ENCODE measurements around the gene HECW1.

The HECW1 gene

GRCh38 chr7:43437001-43437400 lies 324.6 kb downstream of the HECW1 start:
- no peak for DNase-seq (ENCODE audit: low spot score)

- DNase-seq (ENCODE audit: low spot score), result no peak
Observed at GRCh38 chr7:43438897-43439479, 326.5 kb downstream of the HECW1 start.

- DNase-seq (ENCODE audit: low spot score), result peak; percentile 73
Observed at GRCh38 chr7:43439631-43440401, 327.4 kb downstream of the HECW1 start.

- DNase-seq (ENCODE audit: low spot score), result no peak
Observed at GRCh38 chr7:43441231-43442130, 329.0 kb downstream of the HECW1 start.

- no peak for DNase-seq (ENCODE audit: low spot score)
Observed at GRCh38 chr7:43443381-43443780, 330.9 kb downstream of the HECW1 start.

- no peak for DNase-seq (ENCODE audit: low spot score)
Observed at GRCh38 chr7:43444711-43445578, 332.5 kb downstream of the HECW1 start.

- DNase-seq (ENCODE audit: low spot score), result no peak
Observed at GRCh38 chr7:43449577-43449976, 337.1 kb downstream of the HECW1 start.

- DNase-seq (ENCODE audit: low spot score), result no peak
Observed at GRCh38 chr7:43450894-43451293, 338.4 kb downstream of the HECW1 start.

GRCh38 chr7:43454936-43455518 lies 342.6 kb downstream of the HECW1 start:
- peak; percentile 69 for DNase-seq (ENCODE audit: low spot score)

GRCh38 chr7:43456200-43456599 lies 343.8 kb downstream of the HECW1 start:
- DNase-seq (ENCODE audit: low spot score), result no peak

GRCh38 chr7:43458330-43459018 lies 346.0 kb downstream of the HECW1 start:
- no peak for DNase-seq (ENCODE audit: low spot score)

- DNase-seq (ENCODE audit: low spot score), result no peak
Observed at GRCh38 chr7:43459019-43459337, 346.5 kb downstream of the HECW1 start.

- DNase-seq (ENCODE audit: low spot score), result no peak
Observed at GRCh38 chr7:43460733-43461348, 348.4 kb downstream of the HECW1 start.

GRCh38 chr7:43461349-43462024 lies 349.0 kb downstream of the HECW1 start:
- DNase-seq (ENCODE audit: low spot score), result no peak

GRCh38 chr7:43462836-43463235 lies 350.4 kb downstream of the HECW1 start:
- DNase-seq (ENCODE audit: low spot score), result no peak

- no peak for DNase-seq (ENCODE audit: low spot score)
Observed at GRCh38 chr7:43463401-43463980, 351.0 kb downstream of the HECW1 start.

- DNase-seq (ENCODE audit: low spot score), result no peak
Observed at GRCh38 chr7:43465581-43466554, 353.4 kb downstream of the HECW1 start.

- DNase-seq (ENCODE audit: low spot score), result no peak
Observed at GRCh38 chr7:43467406-43467805, 355.0 kb downstream of the HECW1 start.
